ENCODE results near the gene LDLRAD4. TPM values are rescaled to one million over a fixed set of nuclear protein-coding genes. Genes with fewer than 3 reads are reported as not detected.

Gene LDLRAD4
- total RNA-seq, 4 donors from 2014 or later: 2.7 to 22.5 (median 10.8) TPM

DNA sequence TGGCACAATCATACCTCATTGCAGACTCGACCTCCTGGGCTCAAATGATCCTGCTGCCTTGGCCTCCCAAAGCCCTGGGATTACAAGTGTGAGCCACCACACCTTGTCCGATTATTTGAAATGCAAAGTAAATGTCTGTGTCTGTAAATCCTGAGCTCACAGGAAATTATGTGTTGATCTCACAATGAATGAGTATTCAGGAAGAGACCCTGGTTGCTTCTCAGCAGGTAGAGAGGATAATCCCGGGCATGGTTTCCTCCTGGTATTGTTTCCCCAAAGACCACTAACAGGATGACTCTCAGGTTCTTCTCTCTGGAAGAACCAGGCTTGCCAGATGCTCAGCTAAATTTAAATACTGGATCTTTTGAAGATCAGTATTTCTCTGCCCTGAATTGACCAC is 147.6 kb downstream of the LDLRAD4 start:
- intact Hi-C loops (cut with DNase I; ENCODE audit: low total_unique reads): no loop called here
- no peak for TF ChIP-seq POLR2A (IDR thresholded peaks at IDR 0.05)
- no peak for TF ChIP-seq CTCF (IDR thresholded peaks at IDR 0.05)
- 90 to 91% methylated on average over 3 of the region's 3 CpGs for WGBS, 2 donors
- no peak for DNase-seq (ENCODE audit: low spot score in 2 of 2)
- no peak overlapping the region for H3K4me3 ChIP-seq (ENCODE audit: low read depth, poor library complexity, severe bottlenecking)

- H3K4me3 ChIP-seq (ENCODE audit: low read depth, poor library complexity, severe bottlenecking): no peak overlapping the region
- no peak for TF ChIP-seq CTCF (IDR thresholded peaks at IDR 0.05)
- no peak for TF ChIP-seq POLR2A (IDR thresholded peaks at IDR 0.05)
- no peak for DNase-seq (ENCODE audit: low spot score in 2 of 2)
- intact Hi-C loops (cut with DNase I; ENCODE audit: low total_unique reads): no loop called here
- 86 to 90% methylated on average over 8 of the region's 8 CpGs for WGBS, 2 donors
These were observed 148.0 kb downstream of the LDLRAD4 start for GRCh38 chr18:13366541-13366940.

DNA sequence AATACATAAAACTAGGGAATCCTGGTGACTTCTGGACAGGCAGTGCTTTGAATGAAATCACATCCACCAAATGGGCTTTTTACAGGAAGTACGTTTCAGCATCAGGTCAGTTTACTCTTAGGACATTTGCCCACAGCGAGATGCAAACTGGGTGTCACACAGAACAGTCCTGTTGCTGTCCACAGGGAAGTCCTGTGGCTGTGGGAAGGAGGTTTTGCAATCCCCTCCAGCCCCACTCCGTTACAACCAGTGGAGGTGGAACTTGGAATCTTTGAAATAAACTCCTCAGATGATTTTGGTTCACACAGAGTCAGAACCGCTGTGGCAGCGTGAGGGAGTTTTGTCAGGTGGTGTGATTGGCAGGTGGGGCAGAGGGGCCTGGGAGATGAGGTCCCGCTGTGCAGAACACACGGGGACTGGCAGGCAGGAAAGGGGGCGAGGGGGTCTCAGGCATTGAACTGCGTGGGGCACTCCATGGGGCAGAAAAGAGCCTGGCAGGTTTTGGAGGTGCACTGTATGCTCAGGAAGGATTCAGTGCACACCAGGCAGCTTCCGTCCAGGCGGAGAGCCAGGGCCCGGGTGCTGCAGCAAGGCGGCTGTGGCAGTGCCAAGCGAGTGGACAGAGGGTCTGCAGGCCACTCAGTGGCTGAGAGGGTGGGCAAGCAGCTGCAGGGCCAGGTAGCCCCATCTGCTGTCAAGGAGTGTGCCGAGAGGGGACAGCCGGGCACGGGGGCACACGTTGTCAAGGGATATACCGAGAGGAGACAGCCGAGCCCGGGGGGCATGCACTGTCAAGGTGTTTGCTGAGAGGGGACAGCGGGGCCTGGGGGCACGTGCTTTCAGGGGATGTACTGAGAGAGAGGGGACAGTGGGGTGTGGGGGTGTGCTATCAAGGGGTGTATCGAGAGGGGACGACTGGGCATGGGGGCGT is 148.7 kb downstream of the LDLRAD4 start:
- DNase-seq (ENCODE audit: low spot score in 2 of 2): peak in 1 of 2 donors; percentile 79
- WGBS, 2 donors: 88 to 92% methylated on average over 26 of the region's 26 CpGs
- intact Hi-C loops (cut with DNase I; ENCODE audit: low total_unique reads): no loop called here

GRCh38 chr18:13368080-13368813 is 149.7 kb downstream of the LDLRAD4 start:
- DNase-seq (ENCODE audit: low spot score in 2 of 2): no peak
- WGBS, 2 donors: 92 to 94% methylated on average over 13 of the region's 13 CpGs
- TF ChIP-seq CTCF (IDR thresholded peaks at IDR 0.05): no peak
- intact Hi-C loops (cut with DNase I; ENCODE audit: low total_unique reads): no loop called here
- H3K4me3 ChIP-seq (ENCODE audit: low read depth, poor library complexity, severe bottlenecking): no peak overlapping the region

More for the DNA sequence above, 148.7 kb downstream of the LDLRAD4 start:
- no peak overlapping the region for H3K4me3 ChIP-seq (ENCODE audit: low read depth, poor library complexity, severe bottlenecking)
- TF ChIP-seq CTCF (IDR thresholded peaks at IDR 0.05) (no peak), POLR2A (IDR thresholded peaks at IDR 0.05) (no peak)

DNA sequence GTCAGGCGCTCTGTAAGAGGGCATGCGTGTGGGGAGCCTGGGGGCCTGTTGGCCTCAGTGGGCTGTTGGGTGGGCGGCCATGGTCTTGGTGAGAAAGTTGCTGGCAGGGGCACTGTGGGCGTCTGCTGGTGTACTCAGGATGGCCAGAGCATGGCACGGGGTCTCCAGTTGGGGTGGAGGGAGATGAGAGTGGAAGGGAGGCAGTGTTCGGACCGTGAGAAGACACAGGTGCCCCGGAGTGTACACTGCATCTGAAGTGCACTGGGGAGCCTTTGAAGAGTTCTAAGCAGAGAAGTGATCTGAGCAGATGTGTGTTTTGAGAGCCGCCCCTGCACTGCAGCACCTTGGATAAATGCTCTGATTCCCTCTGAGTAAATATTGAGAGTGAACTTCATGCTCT is 150.8 kb downstream of the LDLRAD4 start:
- WGBS, 2 donors: 88 to 92% methylated on average over 9 of the region's 9 CpGs
- intact Hi-C loops (cut with DNase I; ENCODE audit: low total_unique reads): no loop called here
- TF ChIP-seq CTCF (IDR thresholded peaks at IDR 0.05): no peak
- no peak overlapping the region for H3K4me3 ChIP-seq (ENCODE audit: low read depth, poor library complexity, severe bottlenecking)
- peak in 1 of 2 donors; percentile 81 for DNase-seq (ENCODE audit: low spot score in 2 of 2)

All from lower leg skin (tissue), 4 donors.